ENCODE results near the gene SHROOM2.

GRCh38 chrX:9977635-9978034 is 191.4 kb downstream of the SHROOM2 start:
- TF ChIP-seq REST (IDR thresholded peaks at IDR 0.05; ENCODE audit: low read depth) (no peak), EGR1 (IDR thresholded peaks at IDR 0.05) (no peak), NFIC (IDR thresholded peaks at IDR 0.05) (no peak), TAF1 (IDR thresholded peaks at IDR 0.05; ENCODE audit: low read depth) (no peak), TCF12 (IDR thresholded peaks at IDR 0.05; ENCODE audit: low read depth) (no peak), RAD21 (IDR thresholded peaks at IDR 0.05; ENCODE audit: low read depth) (no peak), EP300 (IDR thresholded peaks at IDR 0.05; ENCODE audit: borderline replicate concordance) (no peak), MAX (IDR thresholded peaks at IDR 0.05) (no peak)
